ENCODE results near the gene BRAT1. TPM values are rescaled to one million over a fixed set of nuclear protein-coding genes. Genes with fewer than 3 reads are reported as not detected.

BRAT1 gene
- total RNA-seq, 2 experiments from 2014 or later = 44.7 to 52.0 TPM

DNA sequence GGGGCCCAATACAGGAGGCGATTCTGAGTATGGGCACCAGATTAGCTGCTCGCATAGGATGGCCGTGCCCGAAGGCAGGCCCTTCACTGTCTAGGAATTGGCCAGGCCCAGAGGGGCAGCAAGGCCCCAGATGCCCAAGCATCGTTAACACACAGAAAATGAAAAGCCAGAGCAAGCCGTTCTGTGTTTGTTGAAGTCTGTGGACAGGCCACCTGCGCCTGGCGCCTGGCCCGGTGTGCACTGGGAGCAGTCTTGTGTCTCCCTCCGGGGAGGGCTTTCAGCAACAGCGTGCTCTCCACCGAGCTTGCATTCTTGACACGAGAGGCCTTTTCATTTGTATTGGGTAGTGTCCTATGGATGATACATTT, 41.9 kb upstream of the BRAT1 start:
- Histone ChIP-seq H3K4me1 (ENCODE audit: insufficient read depth, low read length, poor library complexity, severe bottlenecking) (no peaks in the 10 kb centered on the region), H3K4me3 (ENCODE audit: low read depth, low read length, poor library complexity, severe bottlenecking) (no peak overlapping the region), H3K27ac (ENCODE audit: low read depth, low read length, poor library complexity, severe bottlenecking) (no peak overlapping the region), H2AFZ (ENCODE audit: low read length) (no peak overlapping the region), H3K36me3 (ENCODE audit: insufficient read depth, low read length) (no peaks in the 10 kb centered on the region), H3K9me2 (ENCODE audit: insufficient read depth, low read length) (no peaks in the 10 kb centered on the region), H3K4me2 (ENCODE audit: low read length) (no peak overlapping the region), H3K79me2 (ENCODE audit: insufficient read depth, low read depth, low read length) (no peaks in the 10 kb centered on the region), H3K9me3 (ENCODE audit: low read length) (no peaks in the 10 kb centered on the region), H4K20me1 (ENCODE audit: insufficient read depth, low read length) (no peaks in the 10 kb centered on the region)
- ChIA-PET CTCF (ENCODE audit: unreplicated experiment) (no interaction called here), POLR2A (no interaction called here)
- DNase-seq (ENCODE audit: low spot score) = no peak
- no TSS peak for BruUV-seq (replicated peaks)
- intact Hi-C loops (cut with micrococcal nuclease; ENCODE audit: unreplicated experiment) = no loop called here
- TF ChIP-seq, protein P1, sequence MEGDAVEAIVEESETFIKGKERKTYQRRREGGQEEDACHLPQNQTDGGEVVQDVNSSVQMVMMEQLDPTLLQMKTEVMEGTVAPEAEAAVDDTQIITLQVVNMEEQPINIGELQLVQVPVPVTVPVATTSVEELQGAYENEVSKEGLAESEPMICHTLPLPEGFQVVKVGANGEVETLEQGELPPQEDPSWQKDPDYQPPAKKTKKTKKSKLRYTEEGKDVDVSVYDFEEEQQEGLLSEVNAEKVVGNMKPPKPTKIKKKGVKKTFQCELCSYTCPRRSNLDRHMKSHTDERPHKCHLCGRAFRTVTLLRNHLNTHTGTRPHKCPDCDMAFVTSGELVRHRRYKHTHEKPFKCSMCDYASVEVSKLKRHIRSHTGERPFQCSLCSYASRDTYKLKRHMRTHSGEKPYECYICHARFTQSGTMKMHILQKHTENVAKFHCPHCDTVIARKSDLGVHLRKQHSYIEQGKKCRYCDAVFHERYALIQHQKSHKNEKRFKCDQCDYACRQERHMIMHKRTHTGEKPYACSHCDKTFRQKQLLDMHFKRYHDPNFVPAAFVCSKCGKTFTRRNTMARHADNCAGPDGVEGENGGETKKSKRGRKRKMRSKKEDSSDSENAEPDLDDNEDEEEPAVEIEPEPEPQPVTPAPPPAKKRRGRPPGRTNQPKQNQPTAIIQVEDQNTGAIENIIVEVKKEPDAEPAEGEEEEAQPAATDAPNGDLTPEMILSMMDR (conservative IDR thresholded peaks at IDR 0.05; ENCODE audit: low read length) = no peak
- no peak for TF ChIP-seq EZH2phosphoT487 (IDR thresholded peaks at IDR 0.05; ENCODE audit: borderline replicate concordance, low read depth, low read length)

DNA sequence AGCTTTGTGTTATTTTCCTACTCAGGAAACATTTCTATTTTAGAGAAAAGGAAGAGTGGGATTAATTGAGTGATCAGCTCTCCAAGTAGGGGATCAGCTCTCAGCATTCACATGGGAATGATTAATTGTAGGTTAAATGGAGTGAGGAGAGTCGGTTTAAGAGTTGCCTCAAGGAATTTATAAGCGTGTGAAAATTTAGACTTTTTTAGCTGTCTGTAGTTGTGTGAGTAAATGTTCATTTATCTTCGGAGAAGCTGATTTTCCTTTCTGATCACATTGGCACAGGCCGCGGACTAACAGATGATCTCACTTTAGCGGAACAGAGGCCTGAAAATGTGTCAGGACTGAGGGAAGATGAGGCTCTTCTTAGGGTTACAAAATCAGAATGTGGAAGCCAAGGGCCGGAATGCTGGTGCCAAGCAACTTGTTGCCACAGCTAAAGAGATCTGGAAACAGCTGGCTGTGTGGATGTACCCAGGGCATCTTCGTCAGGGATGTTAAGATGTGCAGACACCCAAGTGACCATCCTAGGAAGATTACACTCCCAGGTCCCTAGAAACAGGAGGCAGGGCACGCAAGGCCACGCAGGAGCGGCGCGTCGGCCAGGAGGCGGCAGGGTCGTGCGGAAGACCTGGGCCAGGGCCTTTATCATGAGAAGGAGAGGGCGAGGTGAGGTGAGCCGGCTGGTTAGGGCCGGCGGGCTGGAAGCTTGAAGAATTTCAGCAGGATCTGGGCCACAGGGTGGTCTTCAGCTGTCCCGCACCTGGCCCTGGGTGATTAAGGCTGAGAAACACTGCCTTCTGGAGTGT, 41.3 kb upstream of the BRAT1 start:
- H3K79me2 ChIP-seq (ENCODE audit: insufficient read depth, low read depth, low read length) = no peaks in the 10 kb centered on the region
- POLR2A ChIA-PET = no interaction called here
- no peaks in the 10 kb centered on the region for H4K20me1 ChIP-seq (ENCODE audit: insufficient read depth, low read length)
- no peak overlapping the region for H3K4me3 ChIP-seq (ENCODE audit: low read depth, low read length, poor library complexity, severe bottlenecking)
- no TSS peak for BruUV-seq (replicated peaks)
- H3K36me3 ChIP-seq (ENCODE audit: insufficient read depth, low read length) = no peaks in the 10 kb centered on the region
- no peak for DNase-seq (ENCODE audit: low spot score)
- no peak overlapping the region for H2AFZ ChIP-seq (ENCODE audit: low read length)
- H3K27ac ChIP-seq (ENCODE audit: low read depth, low read length, poor library complexity, severe bottlenecking) = no peak overlapping the region
- CTCF ChIA-PET (ENCODE audit: unreplicated experiment) = no interaction called here
- no peak overlapping the region for H3K4me2 ChIP-seq (ENCODE audit: low read length)
- intact Hi-C loops (cut with micrococcal nuclease; ENCODE audit: unreplicated experiment) = no loop called here
- no peak for TF ChIP-seq EZH2phosphoT487 (IDR thresholded peaks at IDR 0.05; ENCODE audit: borderline replicate concordance, low read depth, low read length)
- TF ChIP-seq, protein P1 (conservative IDR thresholded peaks at IDR 0.05; ENCODE audit: low read length) = no peak
- H3K9me3 ChIP-seq (ENCODE audit: low read length) = no peaks in the 10 kb centered on the region
- no peaks in the 10 kb centered on the region for H3K4me1 ChIP-seq (ENCODE audit: insufficient read depth, low read length, poor library complexity, severe bottlenecking)
- H3K9me2 ChIP-seq (ENCODE audit: insufficient read depth, low read length) = no peaks in the 10 kb centered on the region

DNA sequence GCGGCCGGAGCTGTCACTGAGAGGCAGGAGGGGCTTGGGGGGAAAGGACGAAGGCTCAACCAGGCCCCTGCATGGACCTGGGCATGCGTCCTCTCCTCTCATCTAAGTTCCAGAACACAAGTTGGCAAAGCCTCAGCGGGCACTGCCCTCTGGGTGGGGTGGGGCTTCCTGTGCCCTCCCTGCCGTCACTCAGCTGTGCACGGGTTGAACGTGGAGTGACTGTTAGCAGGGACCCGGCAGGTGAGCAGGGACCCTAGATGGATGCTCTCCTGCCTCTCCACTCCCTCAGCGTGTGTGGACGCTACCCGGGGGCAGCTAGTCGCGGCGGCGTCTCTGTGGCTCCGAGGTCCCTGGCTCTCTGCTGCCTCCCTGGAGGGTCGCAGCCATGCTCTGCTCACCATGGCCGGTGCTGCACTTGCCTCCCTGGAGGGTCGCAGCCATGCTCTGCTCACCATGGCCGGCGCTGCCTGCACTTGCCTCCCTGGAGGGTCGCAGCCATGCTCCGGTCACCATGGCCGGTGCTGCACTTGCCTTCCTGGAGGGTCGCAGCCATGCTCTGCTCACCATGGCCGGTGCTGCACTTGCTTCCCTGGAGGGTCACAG, 40.0 kb upstream of the BRAT1 start:
- CTCF ChIA-PET (ENCODE audit: unreplicated experiment) = interaction anchor here (0.6 kb wide), 1 partner anchor 18 kb away, joined by 4 read pairs; no protein-coding TSS in a partner anchor
- Histone ChIP-seq H3K4me3 (ENCODE audit: low read depth, low read length, poor library complexity, severe bottlenecking) (no peak overlapping the region), H3K4me2 (ENCODE audit: low read length) (no peak overlapping the region), H2AFZ (ENCODE audit: low read length) (no peak overlapping the region), H3K4me1 (ENCODE audit: insufficient read depth, low read length, poor library complexity, severe bottlenecking) (no peaks in the 10 kb centered on the region), H3K27ac (ENCODE audit: low read depth, low read length, poor library complexity, severe bottlenecking) (no peak overlapping the region), H3K36me3 (ENCODE audit: insufficient read depth, low read length) (no peaks in the 10 kb centered on the region), H3K79me2 (ENCODE audit: insufficient read depth, low read depth, low read length) (no peaks in the 10 kb centered on the region), H4K20me1 (ENCODE audit: insufficient read depth, low read length) (no peaks in the 10 kb centered on the region), H3K9me3 (ENCODE audit: low read length) (no peaks in the 10 kb centered on the region), H3K9me2 (ENCODE audit: insufficient read depth, low read length) (no peaks in the 10 kb centered on the region)
- intact Hi-C loops (cut with micrococcal nuclease; ENCODE audit: unreplicated experiment) = no loop called here
- TF ChIP-seq, protein P1 (conservative IDR thresholded peaks at IDR 0.05; ENCODE audit: low read length) = no peak
- no peak for TF ChIP-seq EZH2phosphoT487 (IDR thresholded peaks at IDR 0.05; ENCODE audit: borderline replicate concordance, low read depth, low read length)
- no peak for DNase-seq (ENCODE audit: low spot score)
- POLR2A ChIA-PET = interaction anchor here (0.7 kb wide), 1 partner anchor 10 kb away, joined by 9 read pairs; no protein-coding TSS in a partner anchor
- no TSS peak for BruUV-seq (replicated peaks)
